T-cell (primary cell): Measurements from ENCODE around the gene RTN3. TPM values are rescaled to one million over a fixed set of nuclear protein-coding genes. Genes with fewer than 3 reads are reported as not detected.

Source experiments
- ATAC-seq, 4 experiments: fragments of 200-7000 bp in 3 of 4; fragments of 150-1000 bp in 1 of 4; cut with Tn5 transposase; replicated peaks in 1 of 4; 1 replicate in 3 of 4; 2 replicates in 1 of 4; pipeline ENCODE4 v1.10.0; 2021; ENCODE audit warnings: moderate library complexity in 3 of 4, mild to moderate bottlenecking in 2 of 4, moderate number of reproducible peaks in 1 of 4
- CTCF ChIA-PET, 2 donors: fragments of 300-600 bp; sonication (Branson Sonifier 250); formaldehyde crosslinking; loops; one replicate each; lab custom pipeline; 2022; ENCODE audit warnings: antibody characterized with exemption in 2 of 2; lab: Charles Lee
- POLR2A ChIA-PET, 2 donors: fragments of 300-600 bp; sonication (Branson Sonifier 250); formaldehyde crosslinking; loops; one replicate each; lab custom pipeline; 2022; ENCODE audit warnings: antibody characterized with exemption in 2 of 2; lab: Charles Lee
- DNase-seq, 35 experiments: peaks; one replicate each; pipeline versions ENCODE4 v3.0.0 to v3.0.0-alpha.2; 2013 to 2023
- H3K27ac ChIP-seq: one replicate; pipeline ENCODE4 v1.5.1; 2013; ENCODE audit warnings: low read length
- H3K27me3 ChIP-seq, 2 experiments: replicated peaks in 1 of 2; 1 replicate in 1 of 2; 2 replicates in 1 of 2; pipeline versions ENCODE4 v1.6.1 to v1.7.0; 2013; ENCODE audit warnings: low read length in 1 of 2, mixed read lengths in 1 of 2; ENCODE audit not compliant: control insufficient read depth in 2 of 2, insufficient read depth in 2 of 2; ENCODE audit errors: extremely low read depth in 1 of 2
- H3K36me3 ChIP-seq, 2 donors: 1 replicate in 1 of 2; 2 replicates in 1 of 2; pipeline versions ENCODE4 v1.6.1 to v1.7.0; 2013; ENCODE audit warnings: low read length in 1 of 2; ENCODE audit not compliant: control insufficient read depth in 2 of 2, insufficient read depth in 1 of 2; ENCODE audit errors: extremely low read depth in 1 of 2
- H3K4me1 ChIP-seq, 2 experiments: 1 replicate in 1 of 2; 2 replicates in 1 of 2; pipeline versions ENCODE4 v1.6.1 to v1.7.0; 2013; ENCODE audit warnings: low read length in 2 of 2, mixed read lengths in 1 of 2; ENCODE audit not compliant: insufficient read depth in 2 of 2, control insufficient read depth in 1 of 2; ENCODE audit errors: extremely low read depth in 1 of 2
- H3K4me3 ChIP-seq, 2 donors: 1 replicate in 1 of 2; 2 replicates in 1 of 2; pipeline versions ENCODE4 v1.5.1 to v1.7.0; 2013; ENCODE audit warnings: mild to moderate bottlenecking in 2 of 2, low read length in 1 of 2, moderate library complexity in 1 of 2; ENCODE audit not compliant: control insufficient read depth in 1 of 2; ENCODE audit errors: extremely low read depth in 1 of 2
- H3K9me3 ChIP-seq: 2 replicates; pipeline ENCODE4 v1.7.0; 2013
- H3K27ac Mint-ChIP-seq, 2 donors: one replicate each; pipeline ENCODE4 v1.8.0; 2020 to 2021; ENCODE audit warnings: mild to moderate bottlenecking in 2 of 2, mixed read lengths in 2 of 2
- H3K27me3 Mint-ChIP-seq, 2 donors: one replicate each; pipeline ENCODE4 v1.8.0; 2021 to 2022; ENCODE audit warnings: mixed read lengths in 2 of 2
- H3K36me3 Mint-ChIP-seq: one replicate; pipeline ENCODE4 v1.8.0; 2021; ENCODE audit warnings: mixed read lengths
- H3K4me1 Mint-ChIP-seq, 3 donors: one replicate each; pipeline ENCODE4 v1.8.0; 2020 to 2022; ENCODE audit warnings: mixed read lengths in 3 of 3, mild to moderate bottlenecking in 1 of 3
- H3K4me3 Mint-ChIP-seq, 3 donors: one replicate each; pipeline ENCODE4 v1.8.0; 2020 to 2022; ENCODE audit warnings: mild to moderate bottlenecking in 3 of 3, mixed read lengths in 3 of 3, moderate library complexity in 3 of 3
- H3K9me3 Mint-ChIP-seq, 3 donors: one replicate each; pipeline ENCODE4 v1.8.0; 2020 to 2022; ENCODE audit warnings: mixed read lengths in 3 of 3
- WGBS: methylation state at CpG from one replicate; pipeline ENCODE4 v1.1.5; 2013; ENCODE audit warnings: missing lambda C conversion rate; ENCODE audit not compliant: insufficient coverage; 5-methylcytosine and 5-hydroxymethylcytosine counted together
- total RNA-seq, 35 experiments: library from RNA in 6 of 35; stranded (reverse) in 6 of 35; fragments of 120-200 nt in 1 of 35; gene quantifications; one replicate each; pipeline versions ENCODE4 v1.2.1 to v1.2.4 and lab custom pipeline; 2013 to 2026

Gene RTN3
- total RNA-seq, 5 donors from 2014 or later (not counting 1 experiment from before 2014, with no cell fraction given), result 25.0 to 39.7 (median 34.9) TPM

DNA sequence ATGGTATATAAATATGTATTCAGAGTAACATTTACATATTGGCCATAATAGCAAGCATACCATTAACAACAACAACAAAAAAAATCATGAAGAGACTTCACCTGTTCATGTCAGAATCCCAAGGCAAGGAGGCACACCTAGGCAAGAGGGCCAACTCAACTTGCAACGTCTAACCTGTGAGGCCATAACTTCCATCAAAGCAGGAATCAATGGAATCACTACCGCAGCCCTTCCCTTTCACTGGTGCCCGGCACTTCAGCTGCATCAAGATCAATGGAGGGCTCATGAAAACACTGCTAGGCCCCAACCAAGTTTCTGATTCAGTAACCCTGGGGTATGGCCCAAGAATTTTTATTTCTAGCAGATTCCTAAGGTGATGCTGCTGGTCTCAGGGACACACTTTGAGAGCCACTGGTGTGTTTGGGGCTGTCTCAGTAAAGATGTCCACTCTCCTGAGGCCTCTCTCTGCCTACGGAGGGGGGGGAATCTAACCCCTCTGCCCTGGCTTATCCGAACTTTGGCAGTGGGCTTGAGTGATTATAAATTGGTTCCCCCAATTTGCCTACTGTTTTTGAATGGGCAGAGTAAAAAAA lies 79.3 kb downstream of the RTN3 start:
- Mint-ChIP-seq H3K9me3 (no peaks in the 10 kb centered on the region), H3K27me3 (no peaks in the 10 kb centered on the region), H3K4me3 (no peak overlapping the region), H3K36me3 (peaks cover 8% of the 10 kb centered on the region), H3K4me1 (no peaks in the 10 kb centered on the region), H3K27ac (no peak overlapping the region)
- 100% methylated on average over 3 of the region's 5 CpGs for WGBS
- Histone ChIP-seq H3K36me3 (peaks cover 0 to 4% of the 10 kb centered on the region in 2 donors), H3K4me1 (no peaks in the 10 kb centered on the region), H3K27me3 (no peaks in the 10 kb centered on the region), H3K4me3 (no peak overlapping the region), H3K9me3 (no peaks in the 10 kb centered on the region), H3K27ac (no peak overlapping the region)
- DNase-seq, result no peak
- ChIA-PET POLR2A (no interaction called here), CTCF (no interaction called here)
- ATAC-seq, result no peak

DNA sequence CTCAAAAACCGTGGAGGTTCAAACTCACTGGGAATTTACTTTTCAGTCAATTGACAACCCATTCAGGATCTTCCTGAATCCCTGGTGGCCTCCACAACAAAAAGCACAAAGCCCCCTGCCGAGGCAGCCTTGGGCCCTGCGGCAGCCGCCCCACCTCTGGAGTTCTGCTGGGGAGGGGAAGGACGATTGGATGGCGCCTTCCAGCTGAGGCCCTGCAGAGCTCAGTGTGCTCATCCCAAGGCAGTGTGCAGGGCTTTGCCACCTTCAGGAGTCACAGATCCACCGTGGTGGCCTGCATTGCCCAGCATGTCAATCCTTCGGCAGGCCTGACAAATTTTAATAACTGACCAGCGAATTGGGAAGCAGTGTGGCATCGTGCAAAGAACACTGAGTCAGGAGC lies 79.9 kb downstream of the RTN3 start:
- Histone ChIP-seq H3K27ac (no peak overlapping the region), H3K9me3 (no peaks in the 10 kb centered on the region), H3K36me3 (peaks cover 0 to 4% of the 10 kb centered on the region in 2 donors), H3K4me3 (no peak overlapping the region), H3K27me3 (no peaks in the 10 kb centered on the region), H3K4me1 (no peaks in the 10 kb centered on the region)
- Mint-ChIP-seq H3K4me1 (no peaks in the 10 kb centered on the region), H3K36me3 (peaks cover 8% of the 10 kb centered on the region), H3K9me3 (no peaks in the 10 kb centered on the region), H3K27me3 (no peaks in the 10 kb centered on the region), H3K4me3 (no peak overlapping the region), H3K27ac (no peak overlapping the region)
- ATAC-seq (no peak), DNase-seq (no peak)
- CTCF ChIA-PET, result interaction anchor here in 1 of 2 donors (0.6 kb wide), 1 partner anchor 23 kb away, joined by 5 read pairs; no protein-coding TSS in a partner anchor
- WGBS, result 96% methylated on average over 6 of the region's 10 CpGs
- POLR2A ChIA-PET, result no interaction called here

DNA sequence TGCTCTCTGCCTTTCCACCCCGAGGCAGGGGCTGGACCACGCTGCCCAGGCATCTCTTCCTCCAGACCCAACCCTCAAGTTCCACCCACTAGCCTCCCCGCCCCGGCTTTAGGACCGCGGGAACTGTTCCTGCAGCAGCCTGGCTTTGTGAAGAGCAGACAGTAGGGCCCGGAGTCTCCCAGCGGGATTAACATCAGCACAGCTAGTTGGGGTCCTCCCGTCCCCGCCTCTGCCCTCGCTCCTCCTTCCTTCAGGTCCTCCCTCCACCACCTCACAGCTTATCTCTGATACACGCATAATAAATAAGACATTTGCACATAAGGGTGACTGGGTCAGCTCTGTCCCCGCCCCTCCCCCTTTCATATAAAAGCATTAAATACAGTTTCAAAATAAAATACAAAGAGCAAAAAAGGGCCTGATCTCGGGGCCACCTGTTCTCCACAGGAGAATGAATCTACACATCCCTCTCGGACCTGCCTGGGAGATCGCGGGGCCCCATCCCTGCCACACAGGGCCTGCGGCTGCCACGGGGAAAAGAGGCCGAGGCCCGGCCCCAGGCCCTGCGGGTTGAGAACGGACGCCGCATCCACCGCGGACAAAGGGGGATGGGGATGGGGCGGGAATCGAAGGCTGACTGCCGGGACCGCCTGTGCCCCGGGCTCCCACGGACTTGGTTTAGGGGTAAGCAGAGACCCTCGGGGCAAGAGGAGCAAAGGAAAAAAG lies 80.8 kb downstream of the RTN3 start:
- ChIA-PET CTCF (no interaction called here), POLR2A (interaction anchor here in 1 of 2 donors (0.7 kb wide), 1 partner anchor 58 kb away, joined by 3 read pairs; no protein-coding TSS in a partner anchor)
- Mint-ChIP-seq H3K36me3 (peaks cover 5% of the 10 kb centered on the region), H3K27me3 (no peaks in the 10 kb centered on the region), H3K27ac (no peak overlapping the region), H3K4me3 (no peak overlapping the region), H3K9me3 (no peaks in the 10 kb centered on the region), H3K4me1 (peaks cover 0 to under 1% (median 0%) of the 10 kb centered on the region in 3 donors)
- Histone ChIP-seq H3K4me1 (peaks cover 0 to 2% of the 10 kb centered on the region in 2 experiments), H3K36me3 (peaks cover 0 to 4% of the 10 kb centered on the region in 2 donors), H3K27ac (no peak overlapping the region), H3K9me3 (no peaks in the 10 kb centered on the region), H3K27me3 (no peaks in the 10 kb centered on the region), H3K4me3 (no peak overlapping the region)
- no peak for ATAC-seq
- DNase-seq, result no peak
- WGBS, result 96% methylated on average over 27 of the region's 34 CpGs

DNA sequence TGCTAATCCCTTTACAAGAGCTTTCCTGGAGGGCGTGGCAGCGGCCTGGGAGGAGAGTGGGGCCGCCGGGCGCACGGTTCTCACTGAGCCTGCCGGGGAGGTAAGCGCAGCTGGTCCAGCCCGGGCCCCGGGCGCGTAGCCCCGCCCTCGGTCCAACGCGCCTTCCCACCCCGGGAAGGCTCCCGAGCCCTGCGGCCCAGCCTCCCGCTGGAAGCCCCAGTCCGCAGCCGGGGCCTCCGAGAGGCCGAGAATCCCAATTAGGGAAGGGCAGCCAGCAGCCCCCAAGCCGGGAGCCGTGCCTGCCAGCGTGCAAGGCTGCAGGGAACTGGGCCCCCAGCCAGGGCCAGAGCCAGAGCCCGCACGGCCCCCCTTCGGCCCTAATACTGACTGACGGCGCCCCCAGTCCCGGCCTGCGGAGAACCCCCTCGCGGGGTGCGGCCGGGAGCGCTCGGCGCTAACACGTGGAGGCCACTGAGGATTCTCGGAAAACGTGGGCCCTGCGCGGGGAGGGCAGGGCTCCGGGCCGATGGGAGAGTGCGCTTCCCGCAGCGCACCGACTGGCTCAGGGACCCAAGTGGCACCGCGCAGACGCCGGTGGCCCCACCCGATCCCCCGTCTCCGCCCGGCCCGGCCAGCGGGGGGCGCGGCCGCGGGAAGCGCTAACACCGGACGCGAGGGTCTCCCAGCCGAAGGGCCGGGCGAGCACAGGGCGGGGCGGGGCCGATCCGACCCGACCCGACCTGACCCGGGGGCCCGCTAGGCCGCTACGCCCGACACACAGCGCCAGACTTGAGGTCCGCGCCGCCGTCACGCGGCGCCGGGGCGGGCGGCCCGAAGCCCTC lies 81.6 kb downstream of the RTN3 start:
- Mint-ChIP-seq H3K27me3 (peaks cover 0 to 2% of the 10 kb centered on the region in 2 donors), H3K27ac (no peak overlapping the region), H3K4me3 (no peak overlapping the region), H3K9me3 (no peaks in the 10 kb centered on the region), H3K4me1 (peaks cover 6 to 8% (median 8%) of the 10 kb centered on the region in 3 donors), H3K36me3 (peaks cover 3% of the 10 kb centered on the region)
- no peak overlapping the region for H3K4me3 ChIP-seq
- no peak for DNase-seq
- ChIA-PET POLR2A (interaction anchor here in 1 of 2 donors (0.7 kb wide), 1 partner anchor 59 kb away, joined by 3 read pairs; no protein-coding TSS in a partner anchor), CTCF (no interaction called here)
- H3K36me3 ChIP-seq, result peaks cover 0 to 1% of the 10 kb centered on the region in 2 donors
- H3K9me3 ChIP-seq, result no peaks in the 10 kb centered on the region
- 97% methylated on average over 75 of the region's 96 CpGs for WGBS
- no peak for ATAC-seq
- no peaks in the 10 kb centered on the region for H3K27me3 ChIP-seq
- no peak overlapping the region for H3K27ac ChIP-seq
- H3K4me1 ChIP-seq, result peaks cover 0 to 10% of the 10 kb centered on the region in 2 experiments

DNA sequence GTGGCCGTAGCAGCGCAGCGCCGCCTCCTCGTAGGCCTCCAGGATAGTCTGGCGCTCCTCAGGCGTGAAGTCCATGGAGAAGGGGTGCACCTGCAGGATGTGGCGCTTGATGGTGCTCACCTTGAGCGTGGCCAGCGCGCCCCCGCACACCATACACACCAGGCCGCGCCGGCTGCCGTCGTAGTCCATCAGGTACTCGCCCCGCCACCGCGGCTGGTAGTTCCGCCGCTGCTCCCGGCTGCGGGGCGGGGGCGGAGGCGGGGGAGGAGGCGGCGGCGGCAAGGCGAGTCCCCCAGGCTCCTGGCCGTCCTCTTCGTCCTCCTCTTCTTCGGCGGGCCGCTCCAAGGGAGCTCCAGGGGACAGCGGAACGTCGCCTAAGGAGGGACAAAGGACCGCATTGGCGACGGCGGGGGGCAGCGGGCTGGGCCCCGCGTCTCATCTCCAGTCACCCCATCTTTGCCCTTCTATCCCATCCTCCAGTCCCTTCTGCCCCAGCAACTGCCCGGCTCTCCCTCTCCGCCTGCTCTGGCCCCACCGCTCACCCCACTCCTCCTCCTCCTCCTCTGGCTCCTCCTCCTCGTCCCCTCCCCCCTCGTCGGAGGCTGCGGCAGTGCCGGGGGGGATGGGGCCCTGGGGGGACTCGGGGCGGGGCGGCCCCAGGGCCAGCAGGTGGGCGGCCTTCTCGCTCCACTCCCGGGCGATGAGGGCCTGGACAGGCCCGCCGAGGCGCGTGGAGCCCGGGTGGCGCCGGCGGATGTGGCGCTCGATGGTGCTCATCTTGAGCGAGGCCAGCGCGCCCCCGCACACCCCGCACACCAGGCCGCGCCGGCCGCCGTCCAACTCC lies 82.4 kb downstream of the RTN3 start:
- Histone ChIP-seq H3K9me3 (no peaks in the 10 kb centered on the region), H3K27me3 (no peaks in the 10 kb centered on the region), H3K4me1 (peaks cover 0 to 10% of the 10 kb centered on the region in 2 experiments), H3K4me3 (no peak overlapping the region), H3K27ac (no peak overlapping the region), H3K36me3 (no peaks in the 10 kb centered on the region)
- CTCF ChIA-PET, result no interaction called here
- Mint-ChIP-seq H3K4me1 (peaks cover 6 to 9% (median 8%) of the 10 kb centered on the region in 3 donors), H3K36me3 (no peaks in the 10 kb centered on the region), H3K27me3 (peaks cover 0 to 2% of the 10 kb centered on the region in 2 donors), H3K9me3 (no peaks in the 10 kb centered on the region), H3K27ac (no peak overlapping the region), H3K4me3 (no peak overlapping the region)
- ATAC-seq (no peak), DNase-seq (no peak)
- WGBS, result 97% methylated on average over 72 of the region's 82 CpGs
- POLR2A ChIA-PET, result no interaction called here
